SK-N-SH treated with all-trans-retinoic acid at 6 μM for 48 hours (cell line): ENCODE data around the gene NID1.

Source experiments
- ATAC-seq: fragments of 200-7000 bp; cut with Tn5 transposase; 3 replicates; pipeline ENCODE4 v1.9.1; 2020; ENCODE audit warnings: mild to moderate bottlenecking, moderate library complexity
- ARNTL ChIP-seq: fragments of 450-650 bp; formaldehyde crosslinking; IDR thresholded peaks from 2 replicates; pipeline ENCODE4 v1.5.0; 2020; ENCODE audit warnings: low read depth, mild to moderate bottlenecking, moderate library complexity, borderline replicate concordance
- BACH2 ChIP-seq: fragments of 250-450 bp; sonication (Bioruptor Pico); IDR thresholded peaks from 2 replicates; pipeline ENCODE4 v1.9.0; 2021; ENCODE audit warnings: mild to moderate bottlenecking, borderline replicate concordance
- CREB5 ChIP-seq: fragments of 250-450 bp; sonication (Bioruptor Pico); IDR thresholded peaks from 2 replicates; pipeline ENCODE4 v1.5.1; 2020; ENCODE audit warnings: low read depth, mild to moderate bottlenecking, moderate library complexity
- CSDC2 ChIP-seq: fragments of 250-450 bp; sonication (Bioruptor Pico); IDR thresholded peaks from 2 replicates; pipeline ENCODE4 v1.5.0; 2020; ENCODE audit warnings: mild to moderate bottlenecking, moderate library complexity
- CSRNP3 ChIP-seq: fragments of 250-450 bp; sonication (Bioruptor Pico); IDR thresholded peaks from 2 replicates; pipeline ENCODE4 v1.5.1; 2021; ENCODE audit warnings: mild to moderate bottlenecking, moderate library complexity
- ESRRG ChIP-seq: fragments of 250-450 bp; sonication (Bioruptor Pico); IDR thresholded peaks from 2 replicates; pipeline ENCODE4 v1.6.1; 2021; ENCODE audit warnings: mild to moderate bottlenecking
- GLIS3 ChIP-seq: fragments of 250-450 bp; sonication (Bioruptor Pico); IDR thresholded peaks from 2 replicates; pipeline ENCODE4 v1.5.0; 2020; ENCODE audit warnings: mild to moderate bottlenecking, moderate library complexity
- OSR1 ChIP-seq: fragments of 250-450 bp; sonication (Bioruptor Pico); IDR thresholded peaks from 2 replicates; pipeline ENCODE4 v1.8.0; 2022; ENCODE audit warnings: moderate library complexity, mild to moderate bottlenecking, inconsistent platforms
- PATZ1 ChIP-seq: fragments of 250-450 bp; sonication (Bioruptor Pico); IDR thresholded peaks from 2 replicates; pipeline ENCODE4 v1.8.0; 2020; ENCODE audit warnings: mild to moderate bottlenecking, moderate library complexity, borderline replicate concordance
- POU6F1 ChIP-seq: fragments of 250-450 bp; sonication (Bioruptor Pico); IDR thresholded peaks from 2 replicates; pipeline ENCODE4 v1.8.0; 2021; ENCODE audit warnings: low read depth, mild to moderate bottlenecking, moderate library complexity, borderline replicate concordance
- PPARA ChIP-seq: fragments of 250-450 bp; sonication (Bioruptor Pico); IDR thresholded peaks from 2 replicates; pipeline ENCODE4 v1.5.0; 2020; ENCODE audit warnings: mild to moderate bottlenecking, borderline replicate concordance
- RARB ChIP-seq: fragments of 250-450 bp; sonication (Bioruptor Pico); IDR thresholded peaks from 2 replicates; pipeline ENCODE4 v1.8.0; 2021; ENCODE audit warnings: mild to moderate bottlenecking, moderate library complexity
- SNAI2 ChIP-seq: fragments of 250-450 bp; sonication (Bioruptor Pico); IDR thresholded peaks from 2 replicates; pipeline ENCODE4 v1.5.0; 2020; ENCODE audit warnings: mild to moderate bottlenecking, moderate library complexity
- TCF4 ChIP-seq: fragments of 250-450 bp; sonication (Bioruptor Pico); IDR thresholded peaks from 2 replicates; pipeline ENCODE4 v1.8.0; 2021; ENCODE audit warnings: mild to moderate bottlenecking, moderate library complexity, borderline replicate concordance
- TOX ChIP-seq: fragments of 250-450 bp; sonication (Bioruptor Pico); IDR thresholded peaks from 2 replicates; pipeline ENCODE4 v1.8.0; 2021; ENCODE audit warnings: mild to moderate bottlenecking, moderate library complexity, borderline replicate concordance
- TSHZ2 ChIP-seq: fragments of 250-450 bp; sonication (Bioruptor Pico); IDR thresholded peaks from 2 replicates; pipeline ENCODE4 v1.5.0; 2020; ENCODE audit warnings: mild to moderate bottlenecking, moderate library complexity
- ZC3H10 ChIP-seq: fragments of 250-450 bp; sonication (Bioruptor Pico); IDR thresholded peaks from 2 replicates; pipeline ENCODE4 v1.5.1; 2021; ENCODE audit warnings: mild to moderate bottlenecking, moderate library complexity
- ZFP3 ChIP-seq: fragments of 250-450 bp; sonication (Bioruptor Pico); IDR thresholded peaks from 2 replicates; pipeline ENCODE4 v1.5.0; 2020; ENCODE audit warnings: mild to moderate bottlenecking, moderate library complexity
- ZFP30 ChIP-seq: fragments of 450-650 bp; formaldehyde crosslinking; IDR thresholded peaks from 2 replicates; pipeline ENCODE4 v1.5.0; 2022; ENCODE audit warnings: mild to moderate bottlenecking, moderate library complexity
- ZNF565 ChIP-seq: fragments of 450-650 bp; formaldehyde crosslinking; conservative IDR thresholded peaks from 2 replicates; pipeline ENCODE4 v1.5.0; 2020; ENCODE audit warnings: low read depth, mild to moderate bottlenecking, moderate library complexity
- ZNF8 ChIP-seq: fragments of 450-650 bp; formaldehyde crosslinking; IDR thresholded peaks from 2 replicates; pipeline ENCODE4 v1.5.0; 2020; ENCODE audit warnings: mild to moderate bottlenecking, moderate library complexity

NID1 gene

GRCh38 chr1:235937123-235937522, 127.8 kb downstream of the NID1 start (continued):
- no peak for TF ChIP-seq TSHZ2
- TF ChIP-seq ZNF565 (CRISPR knock-in tag), result no peak
- no peak for TF ChIP-seq GLIS3 (CRISPR knock-in tag)
- TF ChIP-seq TCF4 (CRISPR knock-in tag), result no peak

GRCh38 chr1:235935235-235936225, 129.4 kb downstream of the NID1 start:
- ATAC-seq, result no peak
- no peak for TF ChIP-seq GLIS3 (CRISPR knock-in tag)
- no peak for TF ChIP-seq ZFP30 (CRISPR knock-in tag)
- TF ChIP-seq CSDC2 (CRISPR knock-in tag), result no peak
- TF ChIP-seq TSHZ2, result no peak
- TF ChIP-seq ARNTL (CRISPR knock-in tag), result no peak
- TF ChIP-seq ZNF565 (CRISPR knock-in tag), result no peak
- TF ChIP-seq ESRRG, result no peak
- no peak for TF ChIP-seq PATZ1 (CRISPR knock-in tag)
- TF ChIP-seq SNAI2 (CRISPR knock-in tag), result no peak
- TF ChIP-seq POU6F1 (CRISPR knock-in tag), result no peak
- no peak for TF ChIP-seq BACH2 (CRISPR knock-in tag)
- no peak for TF ChIP-seq PPARA (CRISPR knock-in tag)
- no peak for TF ChIP-seq RARB
- no peak for TF ChIP-seq OSR1

GRCh38 chr1:235933766-235934116, 131.1 kb downstream of the NID1 start:
- ATAC-seq, result no peak
- TF ChIP-seq BACH2 (CRISPR knock-in tag) (no peak), ZFP3 (no peak), ZFP30 (CRISPR knock-in tag) (no peak), TOX (no peak), GLIS3 (CRISPR knock-in tag) (no peak), ZC3H10 (CRISPR knock-in tag) (no peak), OSR1 (no peak), ZNF8 (CRISPR knock-in tag) (no peak), ARNTL (CRISPR knock-in tag) (no peak), CSRNP3 (no peak), RARB (no peak), SNAI2 (CRISPR knock-in tag) (no peak), PATZ1 (CRISPR knock-in tag) (no peak), CSDC2 (CRISPR knock-in tag) (no peak), CREB5 (CRISPR knock-in tag) (no peak)
